HG02798 (cell line): Measurements from ENCODE around the gene GTF2IRD1.
"Not testable (repeated sequence)": the region's sequence is repeated elsewhere in the genome, so short reads cannot be mapped to it uniquely, and the experiment has no call there.

Experiments
- ATAC-seq: cut with Tn5 transposase; IDR thresholded peaks from one replicate; pipeline ENCODE4 v1.9.1; 2021; ENCODE audit warnings: mild to moderate bottlenecking; ENCODE audit not compliant: unreplicated experiment, poor library complexity

Gene GTF2IRD1

GRCh38 chr7:74453322-74454011 is at the start of gene GTF2IRD1:
GTF2IRD1 (plus strand) TSS chr7:74453906; CDS start chr7:74508081, 54,175 bp downstream.
- no peak for ATAC-seq

- ATAC-seq = no peak
Observed at GRCh38 chr7:74404388-74404700, 49.4 kb upstream of the GTF2IRD1 start.

GRCh38 chr7:74404741-74405140 is 49.0 kb upstream of the GTF2IRD1 start:
- ATAC-seq = no peak

GRCh38 chr7:74405191-74405898 is 48.4 kb upstream of the GTF2IRD1 start:
- ATAC-seq = no peak

- no peak for ATAC-seq
Observed at GRCh38 chr7:74405899-74406512, 47.7 kb upstream of the GTF2IRD1 start.

GRCh38 chr7:74407958-74408357 is 45.7 kb upstream of the GTF2IRD1 start:
- ATAC-seq = no peak

- no peak for ATAC-seq
Observed at GRCh38 chr7:74409571-74409970, 44.1 kb upstream of the GTF2IRD1 start.

GRCh38 chr7:74410772-74411171 is 42.9 kb upstream of the GTF2IRD1 start:
- no peak for ATAC-seq

GRCh38 chr7:74411571-74411970 is 42.1 kb upstream of the GTF2IRD1 start:
- not testable (repeated sequence) for ATAC-seq

GRCh38 chr7:74412056-74412455 is 41.6 kb upstream of the GTF2IRD1 start:
- ATAC-seq = no peak

GRCh38 chr7:74412603-74413002 is 41.1 kb upstream of the GTF2IRD1 start:
- no peak for ATAC-seq

- ATAC-seq = not testable (repeated sequence)
Observed at GRCh38 chr7:74414595-74415333, 38.9 kb upstream of the GTF2IRD1 start.

GRCh38 chr7:74417419-74417971 is 36.2 kb upstream of the GTF2IRD1 start:
- ATAC-seq = no peak

- no peak for ATAC-seq
Observed at GRCh38 chr7:74418076-74418475, 35.6 kb upstream of the GTF2IRD1 start.

- no peak for ATAC-seq
Observed at GRCh38 chr7:74418538-74418937, 35.2 kb upstream of the GTF2IRD1 start.

- not testable (repeated sequence) for ATAC-seq
Observed at GRCh38 chr7:74419232-74419631, 34.5 kb upstream of the GTF2IRD1 start.

- ATAC-seq = no peak
Observed at GRCh38 chr7:74420006-74420405, 33.7 kb upstream of the GTF2IRD1 start.

GRCh38 chr7:74424291-74424880 is 29.3 kb upstream of the GTF2IRD1 start:
- no peak for ATAC-seq

- ATAC-seq = no peak
Observed at GRCh38 chr7:74428023-74428422, 25.7 kb upstream of the GTF2IRD1 start.

- ATAC-seq = no peak
Observed at GRCh38 chr7:74429153-74429747, 24.5 kb upstream of the GTF2IRD1 start.
